GM21423 (cell line): Measurements from ENCODE around the gene DNAAF5.

Experiments used
- ATAC-seq: cut with Tn5 transposase; IDR thresholded peaks from one replicate; pipeline ENCODE4 v1.9.1; 2021; ENCODE audit warnings: mild to moderate bottlenecking, moderate library complexity; ENCODE audit not compliant: unreplicated experiment

DNAAF5 gene

GRCh38 chr7:706721-707120 lies 19.8 kb upstream of the DNAAF5 start:
- ATAC-seq: no peak

GRCh38 chr7:707296-708000 lies 19.1 kb upstream of the DNAAF5 start:
- ATAC-seq: no peak

GRCh38 chr7:710161-710560 lies 16.3 kb upstream of the DNAAF5 start:
- ATAC-seq: no peak

GRCh38 chr7:711093-711921 lies 15.2 kb upstream of the DNAAF5 start:
- no peak for ATAC-seq

- no peak for ATAC-seq
Measured at GRCh38 chr7:711922-712380, 14.5 kb upstream of the DNAAF5 start.

GRCh38 chr7:712381-713138 lies 13.9 kb upstream of the DNAAF5 start:
- no peak for ATAC-seq

GRCh38 chr7:713139-713457 lies 13.4 kb upstream of the DNAAF5 start:
- no peak for ATAC-seq

- no peak for ATAC-seq
Measured at GRCh38 chr7:713488-714230, 12.8 kb upstream of the DNAAF5 start.

- ATAC-seq: no peak
Measured at GRCh38 chr7:714251-714671, 12.2 kb upstream of the DNAAF5 start.

- no peak for ATAC-seq
Measured at GRCh38 chr7:716222-716621, 10.3 kb upstream of the DNAAF5 start.

- no peak for ATAC-seq
Measured at GRCh38 chr7:716636-717035, 9.9 kb upstream of the DNAAF5 start.

- no peak for ATAC-seq
Measured at GRCh38 chr7:721619-722248, 4.8 kb upstream of the DNAAF5 start.

GRCh38 chr7:723541-723940 lies 3.0 kb upstream of the DNAAF5 start:
- ATAC-seq: no peak

- ATAC-seq: no peak
Measured at GRCh38 chr7:724298-724697, 2.2 kb upstream of the DNAAF5 start.

- no peak for ATAC-seq
Measured at GRCh38 chr7:725223-726005, 1.1 kb upstream of the DNAAF5 start.

- no peak for ATAC-seq
Measured at GRCh38 chr7:726854-727103, 280 bp downstream of the DNAAF5 start.

- peak; percentile 28 for ATAC-seq
Measured at GRCh38 chr7:727104-727805, 756 bp downstream of the DNAAF5 start, which contains the start of gene PRKAR1B. Gene PRKAR1B (minus strand): TSS chr7:727281. CDS start chr7:711505, 15,776 bp downstream.

GRCh38 chr7:727806-728460 lies 1.4 kb downstream of the DNAAF5 start:
- ATAC-seq: no peak

- no peak for ATAC-seq
Measured at GRCh38 chr7:728602-729001, 2.1 kb downstream of the DNAAF5 start.
